Stimulated activated CD4-positive, alpha-beta T cell treated with anti-CD3 and anti-CD28 coated beads, TNF-alpha, amount 100 ng/mL, for 48 hours (primary cell): ENCODE results near the gene PODXL.
"Not testable (repeated sequence)": the region's sequence is repeated elsewhere in the genome, so short reads cannot be mapped to it uniquely, and the experiment has no call there.

Source experiments
- DNase-seq, 3 donors: peaks; one replicate each; pipeline ENCODE4 v3.0.0-alpha.2; 2020; ENCODE audit warnings: low read depth in 3 of 3

Gene PODXL

DNA sequence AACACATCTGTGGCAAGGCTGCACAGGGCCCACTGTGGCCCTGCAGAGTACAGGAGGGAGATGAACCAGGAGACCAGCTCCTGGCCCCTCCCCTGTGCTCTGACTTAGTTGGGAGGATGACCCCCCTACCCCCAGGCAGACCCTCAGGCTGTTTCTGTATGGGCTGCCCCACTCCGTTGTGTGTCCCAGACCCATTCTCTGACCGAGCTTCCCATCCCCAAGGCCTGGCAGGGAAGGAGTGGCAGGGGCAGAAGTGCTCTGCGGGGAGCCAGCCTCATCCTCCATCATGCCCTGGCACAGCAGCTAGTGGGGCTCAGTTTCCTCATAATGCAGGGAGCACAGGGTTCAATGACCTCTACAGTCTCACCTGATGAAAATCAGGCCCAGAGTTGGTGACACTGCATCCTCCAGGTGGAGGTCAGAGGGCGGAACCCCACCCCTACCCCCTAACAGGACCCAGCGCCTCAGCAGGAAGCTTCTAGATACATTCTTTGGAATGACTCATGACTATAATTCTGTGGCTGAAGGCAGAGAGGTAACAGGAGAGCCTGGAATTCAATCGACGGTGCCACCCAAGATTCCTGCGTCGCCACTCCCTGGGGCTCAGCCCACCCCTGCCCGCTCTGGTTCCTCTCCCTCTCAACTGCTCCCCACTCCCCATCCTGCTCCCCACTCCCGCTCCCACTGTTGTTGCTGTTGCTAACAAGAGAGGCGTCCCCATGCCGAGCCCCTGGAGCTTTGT lies 18.2 kb downstream of the PODXL start:
- no peak for DNase-seq

DNA sequence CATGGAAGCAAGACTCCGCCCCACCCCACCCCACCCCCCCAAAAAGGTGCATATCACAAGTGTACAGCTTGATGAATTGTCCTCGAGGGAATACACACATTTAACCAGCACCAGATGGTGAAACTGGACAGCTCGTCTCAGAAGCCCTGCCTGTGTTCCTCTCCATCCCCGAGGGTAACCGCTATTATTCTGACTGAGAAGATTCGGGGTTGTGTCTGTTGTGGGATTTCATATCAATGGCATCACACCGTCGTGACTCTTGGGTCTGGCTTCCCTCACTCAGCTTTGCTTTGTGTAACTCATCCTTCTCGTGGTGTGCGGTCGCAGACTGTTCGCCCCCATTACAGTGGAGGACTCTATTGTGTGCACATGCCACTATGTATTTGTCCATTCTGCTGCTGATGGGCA lies 18.9 kb downstream of the PODXL start:
- DNase-seq = no peak

DNA sequence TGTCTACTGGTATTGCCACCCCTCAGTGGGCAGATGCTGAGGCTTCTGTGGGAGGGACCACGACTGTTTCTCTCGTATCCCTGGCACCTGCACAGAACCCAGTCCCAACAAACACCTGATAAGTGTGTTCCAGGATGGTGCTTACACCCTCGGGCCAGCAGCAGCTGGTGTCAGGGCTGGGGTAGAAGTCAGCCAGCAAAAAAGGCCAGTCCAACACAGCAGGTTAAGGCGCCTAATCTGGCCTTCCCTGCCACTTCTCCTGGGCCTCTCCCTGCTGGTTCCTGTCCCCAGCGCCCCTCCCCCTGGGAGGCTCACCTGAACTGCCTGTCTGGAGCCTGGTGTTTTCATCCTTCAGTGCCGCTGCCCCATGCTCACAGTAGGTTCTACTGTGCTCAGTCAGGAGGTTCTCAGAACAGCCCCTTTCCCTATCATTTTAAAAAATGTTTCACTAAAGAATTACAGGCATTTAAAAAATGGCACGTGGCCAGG lies 20.0 kb downstream of the PODXL start:
- DNase-seq = no peak

DNA sequence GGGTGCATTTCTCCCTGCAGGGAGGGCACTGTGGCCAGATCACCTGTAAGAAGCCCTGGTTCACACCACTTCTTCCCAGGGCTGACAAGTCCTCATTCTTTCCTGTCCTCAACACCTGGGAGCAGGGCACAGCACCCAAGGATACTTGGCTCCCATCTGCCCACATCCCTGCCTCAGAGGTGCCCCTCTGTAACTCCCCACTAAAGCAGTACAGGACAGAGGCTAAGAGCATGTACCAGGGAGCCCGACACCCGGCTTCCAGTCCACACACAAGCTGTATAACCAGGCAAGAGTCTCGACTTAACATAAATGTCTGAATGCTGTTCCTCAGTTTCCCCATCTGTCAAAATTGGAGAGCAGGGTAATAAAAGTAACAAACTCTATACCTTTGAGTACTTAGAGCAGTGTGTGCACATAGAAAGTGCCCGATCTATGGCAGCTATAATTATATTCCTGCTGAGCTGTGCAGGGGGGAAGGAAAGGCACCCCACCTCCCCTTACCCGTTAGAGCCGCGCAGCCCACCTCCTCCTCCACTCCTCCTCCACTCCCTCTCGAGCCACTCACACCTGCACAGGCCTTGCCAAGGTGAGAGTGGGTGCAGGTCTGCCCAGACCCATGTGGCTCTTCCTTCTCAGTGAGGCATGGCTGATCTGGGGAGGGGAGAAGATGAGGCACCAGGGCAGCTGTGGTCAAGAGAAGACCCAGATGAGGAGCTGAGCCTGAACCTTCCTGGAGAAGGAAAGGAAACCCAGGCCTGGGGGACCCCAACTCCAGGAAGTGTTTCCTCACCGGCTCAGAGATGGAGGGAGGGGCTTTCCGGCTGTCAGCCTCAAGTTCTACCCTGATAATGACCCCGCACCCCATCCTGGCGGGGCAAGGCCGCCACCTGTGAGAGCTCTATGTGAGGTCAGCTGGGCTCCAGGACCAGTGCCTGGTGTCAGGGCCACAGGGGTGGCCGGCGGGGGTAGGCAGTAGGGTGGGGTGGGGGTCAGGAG lies 22.6 kb downstream of the PODXL start:
- DNase-seq = no peak

DNA sequence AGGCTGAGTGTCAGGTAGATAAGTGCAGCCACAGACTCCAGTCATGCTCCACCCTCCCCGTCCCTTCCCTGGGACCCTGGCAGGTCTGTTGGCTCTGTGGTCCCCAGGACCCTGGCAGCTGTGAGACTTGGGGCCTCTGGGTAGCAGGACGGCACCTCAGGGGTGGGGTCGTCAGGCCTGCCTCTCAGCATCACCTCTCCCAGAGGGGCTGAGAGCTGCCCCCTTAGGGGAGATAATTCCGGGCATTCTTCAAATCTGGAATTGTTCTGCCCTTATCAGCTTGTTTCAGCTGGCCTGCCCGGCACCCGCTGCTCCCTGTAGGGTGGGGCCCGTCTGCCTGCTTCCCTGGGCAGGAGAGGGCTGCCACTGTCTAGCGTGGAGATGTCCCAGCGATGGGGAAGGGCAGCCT lies 23.3 kb downstream of the PODXL start:
- no peak for DNase-seq

DNA sequence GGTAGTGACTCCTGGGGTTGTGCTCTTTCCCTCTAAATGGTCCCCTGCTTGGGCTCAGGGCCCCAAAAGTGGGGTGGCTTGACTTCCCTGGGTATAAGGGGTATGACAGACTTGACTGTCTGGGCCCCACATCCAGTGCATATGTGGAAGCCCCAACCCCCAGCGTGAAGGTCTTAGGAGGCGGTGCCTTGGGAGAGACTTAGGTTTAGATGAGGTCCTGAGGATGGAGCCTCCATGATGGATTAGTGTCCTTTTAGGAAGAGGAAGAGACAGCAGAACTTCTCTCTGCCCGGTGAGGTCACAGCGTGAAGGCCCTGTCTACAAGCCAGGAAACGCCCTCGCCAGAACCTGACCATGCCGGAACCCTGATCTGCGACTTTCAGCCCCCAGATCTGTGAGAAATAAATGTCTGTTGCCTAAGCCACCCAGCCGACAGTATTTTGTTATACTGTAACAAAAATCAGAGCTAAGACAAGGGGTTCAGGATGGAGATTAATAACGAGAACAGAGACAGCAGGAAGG lies 23.8 kb downstream of the PODXL start:
- no peak for DNase-seq

DNA sequence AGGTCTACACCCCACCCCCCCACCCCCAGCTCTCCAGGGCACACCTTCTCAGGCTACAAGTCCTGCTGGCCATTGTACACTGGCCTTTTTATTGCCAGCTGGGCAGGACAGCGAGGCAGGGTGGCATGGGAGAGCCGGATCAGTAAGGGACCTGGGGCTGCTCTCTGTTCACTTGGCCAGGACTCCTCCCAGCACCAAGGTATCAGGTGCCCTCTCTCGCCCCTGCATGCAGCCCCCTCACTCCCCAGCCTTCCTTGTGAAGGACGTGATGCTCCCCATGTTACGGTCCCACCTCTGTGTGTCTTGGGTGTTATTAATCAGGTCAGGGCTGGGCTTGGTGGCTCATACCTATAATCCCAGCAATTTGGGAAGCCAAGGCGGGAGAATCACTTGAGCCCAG lies 26.3 kb downstream of the PODXL start:
- DNase-seq = no peak

DNA sequence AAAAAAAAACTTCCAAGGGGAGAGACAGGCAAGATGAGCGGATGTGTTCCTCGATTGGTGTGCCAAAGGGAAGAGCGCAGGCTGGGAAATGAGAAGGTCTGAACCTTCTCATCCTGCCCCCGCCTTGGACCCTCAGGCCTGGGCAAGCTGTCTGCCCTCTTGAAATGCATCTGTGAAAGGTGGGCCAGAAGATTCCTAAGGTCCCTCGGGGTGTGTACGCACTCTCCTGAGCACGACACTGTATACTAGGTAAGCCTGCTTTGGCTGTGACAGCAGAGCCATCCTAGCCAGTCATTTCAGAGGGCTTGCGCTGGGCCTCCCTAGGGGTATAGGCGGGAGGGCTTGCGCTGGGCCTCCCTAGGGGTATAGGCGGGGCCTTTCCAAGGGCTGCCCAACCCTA lies 26.8 kb downstream of the PODXL start:
- DNase-seq = no peak

DNA sequence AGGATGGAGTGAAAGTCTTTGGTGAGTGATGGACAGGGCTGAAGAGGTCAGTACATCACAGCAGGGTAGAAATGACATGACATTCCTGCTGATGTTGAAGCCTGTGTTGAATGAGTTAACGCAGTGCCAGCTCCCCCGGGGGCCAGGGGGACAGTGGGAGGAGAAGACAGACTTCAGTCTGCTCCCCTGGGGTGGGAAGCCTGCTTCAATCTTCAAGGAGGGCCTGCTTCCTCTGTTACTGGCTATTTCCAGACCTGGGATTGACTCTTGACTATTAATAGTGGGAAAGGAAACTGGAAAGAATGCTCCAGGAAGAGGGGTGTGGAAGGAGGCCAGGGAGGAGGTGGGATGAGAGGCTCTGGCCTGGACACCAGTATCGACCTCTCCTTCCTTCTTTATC lies 27.2 kb downstream of the PODXL start:
- no peak for DNase-seq

DNA sequence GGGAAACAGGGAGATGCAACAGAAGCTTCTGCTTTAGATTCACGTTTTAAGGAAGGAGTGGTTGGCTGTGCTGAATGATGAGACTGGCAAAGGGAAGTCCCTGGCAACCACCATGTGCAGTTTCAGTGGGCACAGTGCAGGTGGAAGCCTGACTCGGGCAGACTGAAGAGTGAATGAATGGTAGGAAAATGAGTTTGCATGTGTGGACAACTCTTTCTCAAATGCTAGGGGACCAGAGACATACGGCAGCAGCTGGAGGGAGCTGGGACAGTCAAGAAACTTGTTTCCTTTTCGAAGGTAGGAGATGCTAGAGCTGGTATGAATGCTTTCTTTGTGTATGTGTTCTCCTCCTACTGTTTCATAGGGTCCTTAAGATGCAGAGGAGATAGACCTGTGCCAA lies 29.0 kb downstream of the PODXL start:
- DNase-seq = no peak

DNA sequence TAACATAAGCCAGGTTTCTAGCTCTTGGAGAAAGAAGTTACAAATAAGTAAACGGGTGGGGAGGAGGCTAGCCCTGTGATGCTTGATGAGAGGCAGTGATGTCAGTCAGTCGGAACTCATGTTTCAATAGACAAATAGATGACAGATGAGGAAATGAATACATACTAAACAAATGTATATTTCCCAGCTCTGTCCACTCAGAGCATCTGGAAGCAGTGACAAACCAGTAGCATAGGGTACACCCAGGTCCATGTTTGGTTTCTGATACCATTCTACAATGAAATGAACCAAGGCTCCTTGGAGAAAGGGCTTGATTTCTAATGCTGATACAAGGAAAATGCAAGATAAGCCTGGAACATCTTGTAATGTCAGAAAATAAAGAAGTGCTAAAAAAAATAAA lies 30.6 kb downstream of the PODXL start:
- DNase-seq = no peak

DNA sequence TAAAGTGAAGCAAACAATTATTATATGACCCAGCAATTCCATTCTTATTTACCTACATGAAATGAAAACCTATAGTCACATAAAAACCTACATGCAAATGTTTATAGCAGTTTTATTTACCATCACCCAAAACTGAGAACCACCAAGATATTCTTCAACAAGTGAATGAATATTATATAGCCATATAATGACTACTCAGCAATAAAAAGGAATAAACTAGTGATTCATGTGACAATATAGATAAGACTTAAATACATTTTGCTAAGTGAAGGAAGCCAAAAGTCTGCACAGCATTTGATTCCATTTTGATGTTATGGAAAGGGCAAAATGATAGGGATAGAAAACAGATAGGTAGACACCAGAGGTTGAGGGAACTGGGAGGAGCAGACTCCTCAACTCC lies 31.7 kb downstream of the PODXL start:
- DNase-seq = no peak

DNA sequence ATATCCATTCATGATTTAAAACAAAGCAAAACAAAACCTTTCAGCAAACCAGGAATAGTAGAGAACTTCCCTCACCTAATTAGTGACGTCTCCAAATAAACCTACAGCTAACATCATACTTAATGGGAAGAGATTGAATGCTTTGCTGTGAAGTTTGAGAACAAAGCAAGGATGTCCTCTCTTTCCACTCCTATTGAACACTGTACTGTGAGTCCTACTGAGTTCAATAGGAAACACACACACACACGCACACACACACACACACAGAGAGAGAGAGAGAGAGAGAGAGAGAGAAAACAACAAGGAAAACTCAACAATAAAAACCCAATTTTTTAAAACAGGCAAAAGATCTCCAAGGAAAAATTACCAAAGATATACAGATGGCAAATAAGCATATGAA lies 32.3 kb downstream of the PODXL start:
- DNase-seq = no peak

DNA sequence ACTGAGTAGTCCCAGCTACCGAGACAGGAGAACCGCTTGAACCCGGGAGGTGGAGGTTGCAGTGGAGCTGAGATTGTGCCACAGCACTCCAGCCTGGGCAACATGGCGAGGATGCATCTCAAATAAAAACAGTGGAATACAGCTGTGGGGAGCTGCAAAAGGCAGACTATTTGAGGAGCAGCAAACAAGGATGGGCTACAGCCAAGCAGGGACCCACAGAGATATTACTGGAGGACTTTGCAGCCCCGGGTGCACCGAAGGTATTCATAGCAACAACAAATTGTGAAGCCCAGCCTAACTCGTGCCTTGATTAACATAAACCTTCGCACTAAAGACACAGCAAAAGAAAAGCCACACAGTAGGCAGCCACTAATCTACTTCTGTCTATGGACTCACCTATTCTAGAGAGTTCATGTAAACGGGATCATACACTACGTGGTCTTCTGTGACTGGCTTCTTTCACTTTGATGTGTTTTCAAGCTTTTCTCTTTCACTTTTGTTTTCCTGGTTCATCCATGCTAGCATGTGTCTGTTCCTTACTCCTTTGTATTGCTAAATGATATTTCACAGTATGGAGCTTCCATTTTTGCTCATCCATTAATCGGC lies 34.0 kb downstream of the PODXL start:
- DNase-seq = no peak

DNA sequence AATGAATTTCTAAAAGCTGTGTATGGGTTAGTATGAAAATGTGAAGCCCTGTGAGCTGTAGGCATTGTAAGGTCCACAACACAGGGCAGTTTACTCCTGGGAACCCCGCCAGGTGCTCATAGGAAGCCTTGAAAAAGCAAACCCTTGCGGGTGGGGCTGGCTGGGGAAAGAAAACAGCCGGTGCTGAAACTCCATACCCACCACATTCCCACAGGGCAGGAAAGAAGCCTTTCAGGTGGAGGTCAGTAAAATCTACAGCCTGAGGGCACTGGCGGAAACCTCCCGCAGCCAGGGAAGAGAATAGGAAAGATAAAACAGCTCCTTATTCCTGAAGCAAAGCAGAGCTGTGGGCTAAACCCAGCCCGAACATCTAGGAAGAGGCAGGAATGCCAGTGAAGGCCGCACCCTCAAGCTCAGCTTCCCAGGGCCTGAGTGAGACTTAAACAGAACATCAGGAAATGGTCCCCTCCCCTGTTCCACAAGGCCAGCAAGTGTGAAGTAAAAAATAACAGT lies 34.7 kb downstream of the PODXL start:
- DNase-seq = no peak

DNA sequence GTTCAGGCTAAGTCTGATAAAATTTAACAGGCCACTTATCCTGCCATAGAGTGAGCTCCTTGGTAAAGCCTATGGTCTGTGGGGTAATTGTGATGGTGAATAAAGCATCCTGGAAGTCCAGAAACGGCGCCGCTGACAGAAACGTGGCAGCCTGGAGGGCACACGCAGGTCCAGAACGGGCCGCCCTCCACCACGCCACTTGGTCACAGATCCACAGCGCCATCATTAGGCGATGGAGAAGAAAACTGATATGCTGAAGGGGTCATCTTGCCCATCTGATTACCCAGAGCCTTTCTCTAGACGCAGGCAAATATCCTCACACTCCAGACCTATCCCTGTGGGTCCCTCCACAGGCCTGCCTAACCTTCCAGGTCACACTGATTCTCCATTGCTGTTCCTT lies 37.8 kb downstream of the PODXL start:
- DNase-seq = no peak

DNA sequence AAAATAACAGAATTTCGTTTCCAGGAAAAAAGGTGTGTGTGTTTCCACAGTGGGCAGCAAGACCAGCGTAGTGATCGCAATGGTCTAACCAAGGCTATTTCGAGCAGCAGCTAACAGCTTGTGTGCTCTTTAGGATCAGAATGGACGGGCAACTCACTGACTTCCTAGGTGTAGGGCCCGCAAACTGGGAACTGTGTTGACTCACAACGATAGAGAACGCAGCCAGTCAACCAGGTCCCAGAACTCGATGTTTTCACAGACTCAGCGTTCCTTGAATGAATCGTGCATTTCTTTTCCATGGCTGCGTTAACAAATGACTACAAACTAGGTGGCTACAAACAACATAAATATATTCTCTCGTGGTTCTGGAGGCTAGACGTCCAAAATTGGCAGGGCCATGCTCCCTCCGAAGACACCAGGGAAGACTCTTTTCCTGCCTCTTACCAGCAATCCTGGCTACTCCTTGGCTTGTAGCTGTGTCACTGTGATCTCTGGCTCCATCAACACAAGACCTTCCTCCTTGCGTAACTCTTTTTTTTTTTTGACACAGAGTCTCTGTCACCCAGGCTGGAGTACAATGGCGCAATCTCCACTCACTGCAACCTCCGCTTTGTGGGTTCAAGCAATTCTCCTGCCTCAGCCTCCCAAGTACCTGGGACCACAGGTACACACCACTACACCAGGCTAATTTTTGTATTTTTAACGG lies 39.1 kb downstream of the PODXL start:
- DNase-seq = no peak

DNA sequence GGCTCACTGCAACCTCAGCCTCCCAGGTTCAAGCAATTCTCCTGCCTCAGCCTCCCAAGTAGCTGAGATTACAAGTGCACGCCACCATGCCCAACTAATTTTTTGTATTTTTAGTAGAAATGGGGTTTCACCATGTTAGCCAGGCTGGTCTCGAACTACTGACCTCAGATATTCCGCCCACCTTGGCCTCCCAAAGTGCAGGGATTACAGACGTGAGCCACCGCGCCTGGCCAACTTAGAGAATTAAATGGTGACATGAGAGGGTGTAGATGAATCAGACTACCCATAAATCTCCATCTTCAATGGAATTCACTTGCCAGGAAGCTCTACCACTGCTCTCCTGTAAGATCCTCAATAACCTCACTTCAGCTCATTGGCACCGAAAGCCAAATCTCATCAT lies 41.0 kb downstream of the PODXL start:
- DNase-seq = not testable (repeated sequence)

DNA sequence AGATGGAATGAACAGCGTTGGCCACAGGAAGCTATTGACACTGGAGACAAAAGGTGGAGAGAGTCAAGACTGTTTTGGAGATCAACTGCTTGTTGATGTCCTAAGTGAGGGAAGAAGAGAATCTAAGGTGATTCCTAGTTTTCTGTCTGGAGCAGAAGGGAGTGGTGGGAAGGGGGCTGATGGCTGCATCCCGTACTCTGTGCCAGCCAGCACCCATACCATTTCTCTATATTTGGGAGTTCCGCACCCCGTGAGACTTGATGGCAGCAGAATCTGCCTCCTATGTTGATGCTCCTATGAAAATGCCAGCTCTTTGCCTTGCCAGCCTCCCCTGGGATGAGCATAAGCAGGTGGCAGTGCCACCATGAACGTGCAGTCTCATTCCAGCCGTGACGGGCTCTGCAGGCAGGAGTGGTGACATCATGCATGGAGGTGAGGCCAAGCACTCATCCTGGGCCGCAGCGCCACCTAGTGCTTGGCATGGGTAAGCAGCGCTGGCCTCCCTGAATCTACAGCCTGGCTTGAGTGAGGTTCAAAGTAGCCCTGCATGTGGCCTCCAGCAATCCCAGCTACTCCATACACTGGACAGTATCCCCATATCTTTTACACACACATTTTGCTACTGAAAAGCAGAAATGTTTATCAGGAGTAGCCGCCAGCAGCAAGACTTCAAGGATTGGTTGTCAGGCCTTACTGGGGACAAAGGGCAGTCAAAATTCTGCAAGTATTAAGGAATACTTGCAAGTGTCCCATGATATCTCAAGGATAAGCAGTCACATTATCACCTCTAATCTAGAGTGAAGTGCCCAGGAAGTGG lies 43.0 kb downstream of the PODXL start:
- peak; percentile 61 to 84 (median 73) for DNase-seq

DNA sequence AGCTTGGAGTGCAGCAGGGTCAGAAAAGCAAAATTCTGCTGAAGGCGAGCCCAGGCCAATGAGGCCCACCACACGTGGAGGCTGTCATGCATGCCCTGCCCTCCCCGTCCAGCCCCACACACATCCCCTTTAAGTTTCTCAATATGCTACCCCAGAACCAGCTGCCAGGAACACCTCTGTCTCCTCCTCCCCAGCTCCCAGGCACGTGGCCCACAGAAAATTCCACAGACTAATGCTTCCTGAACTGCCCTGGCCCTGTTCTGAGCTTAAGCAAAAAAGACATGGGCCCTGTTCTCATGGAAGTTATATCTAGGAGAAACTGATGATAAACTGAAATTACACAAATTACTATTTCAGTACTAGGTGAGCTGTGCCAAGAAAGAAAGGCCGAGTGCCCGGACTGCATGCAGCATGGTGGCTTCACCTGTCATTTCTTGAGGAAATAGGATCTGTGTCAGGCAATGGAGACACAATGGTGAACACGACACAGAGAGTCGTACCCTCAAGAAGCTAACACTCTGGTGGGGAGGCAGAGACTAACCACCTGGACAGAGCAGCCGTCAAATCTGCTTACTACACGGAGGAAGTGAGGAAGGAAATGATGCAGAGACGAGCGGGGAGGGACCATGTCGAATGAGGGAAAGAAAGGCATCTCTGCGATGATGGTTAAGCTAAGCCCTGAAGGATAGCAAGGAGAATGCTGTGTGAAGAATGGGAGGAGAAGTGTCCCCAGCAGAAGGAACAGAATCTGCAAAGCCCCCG lies 44.5 kb downstream of the PODXL start:
- no peak for DNase-seq
